HEK293T (cell line): ENCODE measurements around the gene LAMA3.

Experiments
- CTCF ChIA-PET: fragments of 350-600 bp; formaldehyde crosslinking; extraction: SDS; loops from one replicate; lab custom pipeline; 2021; ENCODE audit warnings: antibody characterized with exemption, inconsistent platforms; lab: Yijun Ruan, JAX
- POLR2A ChIA-PET: fragments of 350-600 bp; formaldehyde crosslinking; extraction: SDS; loops from one replicate; lab custom pipeline; 2020; ENCODE audit warnings: antibody characterized with exemption, inconsistent platforms; lab: Yijun Ruan, JAX
- DNase-seq: peaks from one replicate; pipeline ENCODE4 v3.0.0; 2012; ENCODE audit warnings: mixed read lengths; ENCODE audit errors: extremely low spot score
- ARNT ChIP-seq: fragments of 450-650 bp; IDR thresholded peaks from 2 replicates; pipeline ENCODE4 v1.6.1; 2017; ENCODE audit warnings: mild to moderate bottlenecking
- BHLHE40 ChIP-seq: fragments of 450-650 bp; IDR thresholded peaks from 2 replicates; pipeline ENCODE4 v1.6.1; 2016; ENCODE audit warnings: mild to moderate bottlenecking, moderate library complexity, borderline replicate concordance
- CTBP1 ChIP-seq: fragments of 450-650 bp; IDR thresholded peaks from 2 replicates; pipeline ENCODE4 v1.6.1; 2016; ENCODE audit warnings: borderline replicate concordance
- ELF4 ChIP-seq: fragments of 450-650 bp; IDR thresholded peaks from 2 replicates; pipeline ENCODE4 v1.6.1; 2017; ENCODE audit warnings: antibody characterized with exemption
- FOXA1 ChIP-seq: fragments of 450-650 bp; IDR thresholded peaks from 2 replicates; pipeline ENCODE4 v1.6.1; 2016; ENCODE audit warnings: mild to moderate bottlenecking
- FOXK2 ChIP-seq: fragments of 450-650 bp; IDR thresholded peaks from 2 replicates; pipeline ENCODE4 v1.6.1; 2016; ENCODE audit warnings: mild to moderate bottlenecking
- FOXM1 ChIP-seq: fragments of 450-650 bp; IDR thresholded peaks from 2 replicates; pipeline ENCODE4 v1.6.1; 2017; ENCODE audit warnings: mild to moderate bottlenecking, borderline replicate concordance
- HDGF ChIP-seq: fragments of 450-650 bp; IDR thresholded peaks from 2 replicates; pipeline ENCODE4 v1.6.1; 2017; ENCODE audit warnings: antibody characterized with exemption, borderline replicate concordance
- L3MBTL2 ChIP-seq: fragments of 450-650 bp; conservative IDR thresholded peaks from 2 replicates; pipeline ENCODE4 v1.6.1; 2016; ENCODE audit warnings: mild to moderate bottlenecking
- LEF1 ChIP-seq: fragments of 450-650 bp; IDR thresholded peaks from 2 replicates; pipeline ENCODE4 v1.6.1; 2017; ENCODE audit warnings: mild to moderate bottlenecking, borderline replicate concordance
- NFRKB ChIP-seq: fragments of 450-650 bp; IDR thresholded peaks from 2 replicates; pipeline ENCODE4 v1.6.1; 2016; ENCODE audit warnings: mild to moderate bottlenecking, moderate library complexity
- PKNOX1 ChIP-seq: fragments of 450-650 bp; IDR thresholded peaks from 2 replicates; pipeline ENCODE4 v1.6.1; 2016
- SP1 ChIP-seq: fragments of 450-650 bp; IDR thresholded peaks from 2 replicates; pipeline ENCODE4 v1.6.1; 2017
- SUZ12 ChIP-seq: fragments of 450-650 bp; IDR thresholded peaks from 2 replicates; pipeline ENCODE4 v1.6.1; 2016; ENCODE audit warnings: mild to moderate bottlenecking
- TARDBP ChIP-seq: fragments of 450-650 bp; IDR thresholded peaks from 2 replicates; pipeline ENCODE4 v1.6.1; 2016
- ZNF384 ChIP-seq: fragments of 450-650 bp; IDR thresholded peaks from 2 replicates; pipeline ENCODE4 v1.6.1; 2016

The LAMA3 gene

DNA sequence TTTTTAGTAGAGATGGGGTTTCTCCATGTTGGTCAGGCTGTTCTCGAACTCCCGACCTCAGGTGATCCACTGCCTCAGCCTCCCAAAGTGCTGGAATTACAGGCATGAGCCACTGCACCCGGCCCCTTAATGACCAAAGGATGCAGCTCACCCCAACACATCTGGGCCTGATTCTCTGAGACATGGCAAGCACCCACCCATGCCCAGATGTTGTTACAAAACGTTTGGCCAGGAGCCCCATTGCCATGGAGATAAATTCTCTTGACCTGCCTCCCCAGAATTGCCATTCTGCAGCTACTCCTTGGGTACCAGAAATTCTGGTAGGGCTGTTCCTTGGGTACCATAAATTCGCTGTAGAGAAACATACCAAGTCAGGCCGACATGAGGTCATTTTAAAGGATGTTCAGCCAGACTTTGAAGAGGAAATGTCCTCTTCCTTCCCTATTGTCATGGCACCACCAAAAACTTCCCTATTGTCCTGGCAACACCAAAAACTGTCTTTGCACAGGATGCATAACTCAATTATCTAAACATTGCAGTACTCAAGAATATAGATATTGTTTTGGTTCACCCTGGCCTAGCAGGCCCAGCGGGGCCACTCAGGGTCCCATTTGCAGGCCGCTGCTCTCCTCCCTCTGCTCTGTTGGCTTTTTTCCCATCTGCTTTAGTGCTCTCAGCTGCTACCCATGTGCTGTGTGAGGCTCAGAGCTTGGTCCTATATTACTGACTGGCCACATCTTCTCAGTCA, 164.4 kb downstream of the LAMA3 start:
- no peak for TF ChIP-seq SP1
- no peak for TF ChIP-seq HDGF
- TF ChIP-seq ELF4: no peak
- no peak for TF ChIP-seq FOXA1
- no peak for TF ChIP-seq FOXK2
- TF ChIP-seq BHLHE40: no peak
- TF ChIP-seq PKNOX1: no peak
- TF ChIP-seq L3MBTL2: no peak
- POLR2A ChIA-PET: no interaction called here
- CTCF ChIA-PET: no interaction called here

DNA sequence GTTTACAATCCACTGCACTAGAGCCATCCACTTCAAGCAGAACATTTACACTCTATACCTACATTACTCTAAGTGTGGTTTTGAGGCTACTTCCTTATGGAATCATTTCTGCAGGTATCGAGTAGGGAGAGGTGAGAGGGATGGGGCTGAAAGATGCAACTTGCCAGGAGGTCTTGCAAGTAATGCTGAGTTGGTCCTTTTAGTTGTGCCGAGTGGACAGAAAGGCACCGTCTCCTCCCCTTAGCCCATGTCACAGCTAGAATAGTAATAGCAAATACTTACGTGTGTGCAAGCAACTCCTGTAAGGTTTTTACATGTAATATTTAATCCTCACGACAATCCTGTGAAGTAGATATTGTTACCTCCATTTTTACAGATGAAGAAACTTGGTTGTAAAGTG, 166.5 kb downstream of the LAMA3 start:
- CTCF ChIA-PET: no interaction called here
- POLR2A ChIA-PET: no interaction called here
- no peak for DNase-seq
- TF ChIP-seq TARDBP (no peak), ZNF384 (no peak), SUZ12 (no peak), PKNOX1 (no peak)

More for the DNA sequence above, 164.4 kb downstream of the LAMA3 start:
- no peak for DNase-seq

DNA sequence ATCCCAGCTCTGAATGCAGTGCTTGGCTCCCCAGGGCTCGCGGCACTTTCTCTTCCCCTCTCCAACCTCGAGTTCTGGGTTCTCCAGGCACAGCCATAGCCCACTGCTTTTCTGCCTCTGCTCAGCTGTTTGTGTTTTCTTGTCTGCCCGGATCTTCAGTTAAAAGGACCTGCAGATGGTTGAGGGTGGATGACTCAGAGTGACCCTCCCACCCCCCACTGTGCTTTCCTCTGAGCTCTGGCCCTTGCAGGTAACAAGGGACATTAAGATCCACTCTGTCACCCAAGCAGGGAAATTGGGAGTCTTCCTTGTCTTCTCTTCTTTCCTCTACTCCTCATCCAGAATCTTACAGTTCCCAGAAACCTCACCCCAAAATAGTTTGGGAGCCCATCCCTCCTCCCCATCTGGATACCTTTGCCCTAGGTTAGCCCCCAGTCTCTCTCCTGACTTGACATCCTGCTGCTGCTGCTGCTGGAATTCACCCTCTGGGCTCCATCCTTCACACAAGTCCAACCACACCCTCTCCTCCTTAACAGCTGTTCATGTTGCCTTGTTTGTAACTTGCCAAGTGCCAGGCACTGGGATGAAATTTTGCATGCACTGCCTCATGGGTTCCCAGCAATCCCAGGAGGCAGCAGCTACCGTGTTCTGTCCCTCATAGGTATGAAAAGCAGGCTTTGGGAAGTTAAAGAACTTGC, 167.4 kb downstream of the LAMA3 start:
- CTCF ChIA-PET: no interaction called here
- TF ChIP-seq TARDBP: no peak
- TF ChIP-seq ARNT: no peak
- no peak for TF ChIP-seq FOXA1
- no peak for TF ChIP-seq SP1
- no peak for TF ChIP-seq CTBP1
- no peak for TF ChIP-seq NFRKB
- no peak for TF ChIP-seq FOXK2
- no peak for TF ChIP-seq BHLHE40
- TF ChIP-seq ELF4: no peak
- TF ChIP-seq SUZ12: no peak
- TF ChIP-seq ZNF384: no peak
- no peak for TF ChIP-seq L3MBTL2
- TF ChIP-seq PKNOX1: no peak
- TF ChIP-seq LEF1: no peak
- no peak for TF ChIP-seq HDGF
- no peak for TF ChIP-seq FOXM1
- POLR2A ChIA-PET: no interaction called here
- DNase-seq: no peak

GRCh38 chr18:23857164-23857552, 167.9 kb downstream of the LAMA3 start:
- TF ChIP-seq L3MBTL2 (no peak), BHLHE40 (no peak), SP1 (no peak), HDGF (no peak), FOXA1 (no peak), ZNF384 (no peak), PKNOX1 (no peak), ELF4 (no peak), NFRKB (no peak)
- CTCF ChIA-PET: no interaction called here
- DNase-seq: no peak
- POLR2A ChIA-PET: no interaction called here

DNA sequence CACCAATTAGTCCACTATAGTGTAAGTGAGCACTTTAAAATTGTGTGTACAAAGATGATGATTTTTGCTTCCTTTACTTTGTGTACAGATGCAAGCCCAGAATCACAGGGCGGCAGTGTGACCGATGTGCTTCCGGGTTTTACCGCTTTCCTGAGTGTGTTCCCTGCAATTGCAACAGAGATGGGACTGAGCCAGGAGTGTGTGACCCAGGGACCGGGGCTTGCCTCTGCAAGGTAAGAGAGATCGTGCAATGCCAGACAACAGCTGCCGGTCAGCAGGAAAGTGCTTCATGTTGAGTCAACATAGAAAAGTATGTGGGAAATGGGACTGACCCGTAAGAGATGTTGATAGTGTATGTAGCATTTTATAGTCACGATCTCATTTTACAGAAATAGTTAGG, 168.5 kb downstream of the LAMA3 start:
- TF ChIP-seq NFRKB (no peak), LEF1 (no peak), FOXA1 (no peak), SP1 (no peak), ZNF384 (no peak), CTBP1 (no peak), ELF4 (no peak), TARDBP (no peak), HDGF (no peak), PKNOX1 (no peak), L3MBTL2 (no peak), BHLHE40 (no peak), FOXK2 (no peak), SUZ12 (no peak)
- DNase-seq: no peak
- ChIA-PET POLR2A (no interaction called here), CTCF (no interaction called here)
